ENCODE results near the gene TLE1.

TLE1 gene

DNA sequence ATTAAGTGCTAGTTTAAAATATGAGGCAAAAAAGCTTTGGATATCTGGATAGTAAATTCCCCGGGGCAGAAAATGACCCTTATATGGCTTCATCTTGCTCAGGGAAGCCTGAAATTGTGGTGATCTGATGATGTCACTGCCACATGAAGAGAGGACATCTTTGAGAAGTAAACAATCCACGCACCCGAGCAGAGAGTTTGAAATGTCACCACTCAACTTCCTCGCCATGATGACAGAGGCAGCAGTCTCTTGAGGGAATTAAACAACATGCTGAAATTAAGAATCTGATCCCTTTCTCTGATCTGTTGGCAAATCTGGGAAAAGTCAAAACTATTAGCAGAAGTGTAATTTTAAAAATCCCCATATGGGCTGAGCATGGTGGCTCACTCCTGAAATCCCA is 110.0 kb downstream of the TLE1 start:
- no peak for DNase-seq (ENCODE audit: low read depth in 2 of 3, low spot score in 1 of 3)

DNA sequence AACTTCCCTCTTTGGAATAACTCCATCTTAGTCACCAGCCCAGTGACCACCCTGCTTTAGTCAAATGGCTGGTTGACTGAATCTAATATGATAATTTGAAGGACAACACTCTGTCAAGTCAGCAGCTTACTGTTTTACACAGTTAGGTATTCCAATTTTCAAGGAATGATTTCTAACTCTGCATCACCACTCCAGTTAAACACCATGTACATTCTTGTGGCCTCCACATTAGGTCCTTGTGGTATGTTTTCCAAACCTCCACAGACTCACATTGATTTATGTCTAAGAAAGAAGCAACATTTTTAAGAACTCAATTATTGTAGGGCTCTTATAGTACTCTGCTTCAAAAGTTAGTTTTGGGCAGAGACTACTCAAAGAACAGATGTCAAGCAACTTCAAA is 110.7 kb downstream of the TLE1 start:
- no peak for DNase-seq (ENCODE audit: low read depth in 2 of 3, low spot score in 1 of 3)

- DNase-seq (ENCODE audit: low read depth in 2 of 3, low spot score in 1 of 3), result no peak
These were observed 113.4 kb downstream of the TLE1 start for GRCh38 chr9:81575956-81576355.

GRCh38 chr9:81574405-81574804 is 114.9 kb downstream of the TLE1 start:
- DNase-seq (ENCODE audit: low read depth in 2 of 3, low spot score in 1 of 3), result no peak

- no peak for DNase-seq (ENCODE audit: low read depth in 2 of 3, low spot score in 1 of 3)
These were observed 115.7 kb downstream of the TLE1 start for GRCh38 chr9:81573415-81574321.

DNA sequence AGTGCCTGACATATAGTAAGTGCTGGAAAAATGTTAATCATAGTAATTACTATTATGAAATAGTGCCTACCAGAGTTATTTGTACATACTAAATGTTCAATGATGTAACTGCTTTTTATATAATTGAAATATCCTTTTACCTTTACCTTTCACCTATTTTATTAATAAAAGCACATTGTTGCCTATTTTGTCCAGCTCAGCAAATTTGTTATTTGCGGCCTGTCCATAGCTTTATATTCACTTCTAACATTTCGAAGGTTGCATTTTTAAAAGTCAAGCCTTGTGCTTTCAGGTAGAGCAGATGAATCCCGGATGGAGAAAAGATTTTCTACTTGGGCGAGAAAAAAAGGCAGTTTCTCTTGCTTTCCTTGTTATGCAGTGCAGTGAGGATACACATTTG is 119.3 kb downstream of the TLE1 start:
- DNase-seq (ENCODE audit: low read depth in 2 of 3, low spot score in 1 of 3), result no peak

- no peak for DNase-seq (ENCODE audit: low read depth in 2 of 3, low spot score in 1 of 3)
These were observed 123.2 kb downstream of the TLE1 start for GRCh38 chr9:81566074-81566698.

GRCh38 chr9:81565609-81566008 is 123.7 kb downstream of the TLE1 start:
- no peak for DNase-seq (ENCODE audit: low read depth in 2 of 3, low spot score in 1 of 3)

- no peak for DNase-seq (ENCODE audit: low read depth in 2 of 3, low spot score in 1 of 3)
These were observed 124.2 kb downstream of the TLE1 start for GRCh38 chr9:81565144-81565543.

GRCh38 chr9:81564632-81565031 is 124.7 kb downstream of the TLE1 start:
- DNase-seq (ENCODE audit: low read depth in 2 of 3, low spot score in 1 of 3), result no peak

DNA sequence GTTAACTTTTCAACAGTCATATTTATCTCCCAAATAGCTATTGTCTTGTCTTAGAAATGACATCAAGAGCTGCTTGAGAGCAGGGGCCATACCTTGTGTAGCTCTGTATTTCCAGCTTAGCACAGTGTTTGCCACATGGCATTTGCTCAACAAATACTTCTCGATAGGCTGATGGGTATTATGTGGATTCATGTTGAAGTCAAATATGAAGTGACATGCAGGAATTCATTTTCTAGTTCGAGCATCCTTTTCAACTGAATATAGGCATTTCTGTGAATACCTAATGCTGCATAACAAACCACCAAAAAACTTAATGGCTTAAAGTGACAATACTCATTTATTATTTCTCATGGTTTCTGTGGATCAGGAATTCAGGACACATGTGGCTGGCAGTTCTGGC is 125.6 kb downstream of the TLE1 start:
- no peak for DNase-seq (ENCODE audit: low read depth in 2 of 3, low spot score in 1 of 3)

DNA sequence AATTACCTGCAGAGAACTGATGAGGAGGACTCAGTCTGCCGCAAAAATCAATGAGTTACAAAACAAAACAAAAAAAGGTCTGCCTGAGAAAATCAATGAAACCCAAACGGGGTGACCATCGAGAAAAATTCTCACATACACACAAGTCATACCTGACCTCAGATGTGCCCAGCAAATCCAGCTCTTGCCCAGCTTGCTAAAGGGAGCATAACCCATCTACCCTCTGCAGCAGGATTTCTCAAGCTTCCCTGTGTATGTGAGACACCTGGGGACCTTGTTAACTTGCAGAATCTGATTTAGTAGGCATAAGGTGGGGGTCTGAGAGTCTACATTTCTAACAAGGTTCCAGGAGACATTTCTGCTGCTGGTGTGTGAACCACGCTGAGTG is 126.3 kb downstream of the TLE1 start:
- no peak for DNase-seq (ENCODE audit: low read depth in 2 of 3, low spot score in 1 of 3)

GRCh38 chr9:81562231-81563019 is 126.9 kb downstream of the TLE1 start:
- no peak for DNase-seq (ENCODE audit: low read depth in 2 of 3, low spot score in 1 of 3)

DNA sequence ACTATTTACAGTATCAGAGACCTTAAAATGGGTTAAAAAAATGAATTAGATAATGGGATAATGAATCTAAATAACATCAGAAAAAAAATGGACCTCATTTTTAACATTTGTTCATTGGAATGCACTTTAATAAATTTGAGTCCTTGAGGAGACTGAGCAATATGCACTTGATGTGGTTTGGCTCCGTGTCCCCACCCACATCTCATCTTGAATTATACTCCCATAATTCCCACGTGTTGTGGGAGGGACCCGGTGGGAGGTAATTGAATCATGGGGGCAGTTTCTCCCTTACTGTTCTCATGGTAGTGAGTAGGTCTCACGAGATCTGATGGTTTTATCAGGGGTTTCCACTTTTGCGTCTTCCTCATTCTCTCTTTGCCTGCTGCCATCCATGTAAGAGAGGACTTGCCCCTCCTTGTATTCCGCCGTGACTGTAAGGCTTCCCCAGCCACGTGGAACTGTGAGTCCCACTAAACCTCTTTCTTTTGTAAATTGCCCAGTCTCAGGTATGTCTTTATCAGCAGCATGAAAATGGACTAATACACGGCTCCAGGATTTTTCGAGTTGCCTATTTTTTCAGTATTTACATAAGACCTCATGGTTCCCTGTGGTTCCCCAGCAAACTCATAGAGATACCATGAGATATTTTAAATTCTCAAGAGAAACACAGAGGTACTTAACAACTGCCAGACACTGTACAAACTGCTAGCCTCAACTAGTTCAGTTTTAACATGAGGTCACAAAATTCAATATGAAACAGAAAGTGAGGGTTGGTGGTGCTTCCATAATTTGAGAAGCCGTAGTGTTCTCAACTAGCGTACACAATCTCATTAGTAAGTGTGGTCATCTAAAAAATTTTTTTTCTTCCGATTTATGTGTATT is 128.3 kb downstream of the TLE1 start:
- DNase-seq (ENCODE audit: low read depth in 2 of 3, low spot score in 1 of 3), result no peak

DNA sequence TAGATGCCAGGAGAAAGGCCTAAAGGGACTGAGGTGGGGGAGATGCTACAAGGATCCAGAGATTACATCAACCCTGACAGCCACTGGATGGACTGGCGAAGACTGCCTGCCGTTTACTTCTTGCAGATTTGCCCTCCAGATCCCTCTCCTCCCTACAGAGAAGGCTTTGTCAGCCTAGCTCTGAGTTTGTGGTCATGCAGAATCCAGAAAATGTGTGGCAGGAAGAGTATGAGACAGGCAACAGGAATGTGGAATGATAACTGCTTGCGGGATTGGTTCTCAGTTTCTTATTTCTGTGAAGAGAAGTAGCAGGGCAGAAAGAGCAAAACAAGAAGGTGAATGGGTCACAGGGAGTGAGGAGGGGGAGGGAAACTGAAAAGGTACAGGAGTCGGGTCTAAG is 129.6 kb downstream of the TLE1 start:
- no peak for DNase-seq (ENCODE audit: low read depth in 2 of 3, low spot score in 1 of 3)

GRCh38 chr9:81559197-81559596 is 130.2 kb downstream of the TLE1 start:
- DNase-seq (ENCODE audit: low read depth in 2 of 3, low spot score in 1 of 3), result no peak

- DNase-seq (ENCODE audit: low read depth in 2 of 3, low spot score in 1 of 3), result no peak
These were observed 131.1 kb downstream of the TLE1 start for GRCh38 chr9:81558091-81558830.

GRCh38 chr9:81557452-81558090 is 131.8 kb downstream of the TLE1 start:
- DNase-seq (ENCODE audit: low read depth in 2 of 3, low spot score in 1 of 3), result no peak

GRCh38 chr9:81556923-81557322 is 132.4 kb downstream of the TLE1 start:
- no peak for DNase-seq (ENCODE audit: low read depth in 2 of 3, low spot score in 1 of 3)

GRCh38 chr9:81552581-81552991 is 136.8 kb downstream of the TLE1 start:
- DNase-seq (ENCODE audit: low read depth in 2 of 3, low spot score in 1 of 3), result no peak
